ENCODE results near the gene PRKCB. TPM values are rescaled to one million over a fixed set of nuclear protein-coding genes. Genes with fewer than 3 reads are reported as not detected.

The PRKCB gene
- total RNA-seq, 2 experiments from 2014 or later = 75.8 to 82.6 TPM

DNA sequence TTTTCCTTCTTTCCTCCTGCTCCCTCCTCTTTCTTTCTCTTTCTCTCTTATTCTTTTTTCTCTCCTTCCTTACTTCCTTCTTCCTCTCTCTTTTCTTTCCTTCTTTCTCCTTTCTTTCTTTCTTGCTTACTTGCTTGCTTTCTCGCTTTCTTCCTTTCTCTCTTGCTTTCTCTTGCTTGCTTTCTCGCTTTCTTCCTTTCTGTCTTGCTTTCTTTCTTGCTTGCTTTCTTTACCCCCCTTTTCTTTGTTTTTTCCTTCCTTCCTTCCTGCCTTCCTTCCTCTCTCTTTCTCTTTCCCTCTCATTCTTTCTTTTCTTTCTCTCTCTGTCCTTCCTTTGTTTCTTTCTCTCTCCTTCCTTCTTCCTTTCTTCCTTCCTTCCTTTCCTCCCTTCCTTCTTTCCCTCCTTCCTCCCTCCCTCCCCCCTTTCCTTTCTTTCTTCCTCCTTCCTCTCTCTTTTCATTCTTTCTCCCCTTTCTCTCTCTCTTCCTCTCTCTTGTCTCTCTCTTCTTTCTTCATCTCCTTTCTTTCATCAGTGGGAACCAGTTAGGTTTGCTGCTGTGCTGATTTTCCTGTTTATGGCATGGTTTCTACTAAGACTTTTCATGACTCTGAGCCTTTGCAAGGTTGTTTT is 277.4 kb downstream of the PRKCB start:
- no peaks in the 10 kb centered on the region for H3K9me3 Mint-ChIP-seq
- H3K4me3 Mint-ChIP-seq = no peak overlapping the region
- no peak overlapping the region for H3K27ac Mint-ChIP-seq
- no peaks in the 10 kb centered on the region for H3K4me1 Mint-ChIP-seq
- no peaks in the 10 kb centered on the region for H3K27me3 Mint-ChIP-seq
- H3K36me3 Mint-ChIP-seq = peaks cover 22% of the 10 kb centered on the region
- no peak for DNase-seq

DNA sequence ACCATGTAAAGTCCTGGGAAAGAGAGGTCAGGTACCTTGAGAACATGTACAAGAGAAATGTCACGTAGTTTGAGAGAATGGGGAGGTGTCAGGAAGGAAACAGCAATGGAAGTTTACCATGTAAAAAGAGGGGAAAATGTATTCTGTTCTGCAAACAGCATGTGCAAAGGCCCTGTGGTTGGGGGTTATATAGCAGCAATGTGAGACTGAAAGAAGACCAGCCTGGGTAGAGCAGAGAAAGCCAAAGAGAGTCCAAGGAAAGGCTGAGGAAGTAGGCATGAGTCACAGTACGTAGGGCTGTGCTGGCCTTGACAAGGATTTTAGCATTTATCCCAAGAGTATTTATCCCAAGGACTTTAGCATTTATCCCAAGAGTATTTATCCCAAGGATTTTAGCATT is 279.1 kb downstream of the PRKCB start:
- no peaks in the 10 kb centered on the region for H3K9me3 Mint-ChIP-seq
- no peak overlapping the region for H3K4me3 Mint-ChIP-seq
- H3K27ac Mint-ChIP-seq = no peak overlapping the region
- no peak for DNase-seq
- H3K27me3 Mint-ChIP-seq = no peaks in the 10 kb centered on the region
- peaks cover 23% of the 10 kb centered on the region for H3K36me3 Mint-ChIP-seq
- no peaks in the 10 kb centered on the region for H3K4me1 Mint-ChIP-seq

DNA sequence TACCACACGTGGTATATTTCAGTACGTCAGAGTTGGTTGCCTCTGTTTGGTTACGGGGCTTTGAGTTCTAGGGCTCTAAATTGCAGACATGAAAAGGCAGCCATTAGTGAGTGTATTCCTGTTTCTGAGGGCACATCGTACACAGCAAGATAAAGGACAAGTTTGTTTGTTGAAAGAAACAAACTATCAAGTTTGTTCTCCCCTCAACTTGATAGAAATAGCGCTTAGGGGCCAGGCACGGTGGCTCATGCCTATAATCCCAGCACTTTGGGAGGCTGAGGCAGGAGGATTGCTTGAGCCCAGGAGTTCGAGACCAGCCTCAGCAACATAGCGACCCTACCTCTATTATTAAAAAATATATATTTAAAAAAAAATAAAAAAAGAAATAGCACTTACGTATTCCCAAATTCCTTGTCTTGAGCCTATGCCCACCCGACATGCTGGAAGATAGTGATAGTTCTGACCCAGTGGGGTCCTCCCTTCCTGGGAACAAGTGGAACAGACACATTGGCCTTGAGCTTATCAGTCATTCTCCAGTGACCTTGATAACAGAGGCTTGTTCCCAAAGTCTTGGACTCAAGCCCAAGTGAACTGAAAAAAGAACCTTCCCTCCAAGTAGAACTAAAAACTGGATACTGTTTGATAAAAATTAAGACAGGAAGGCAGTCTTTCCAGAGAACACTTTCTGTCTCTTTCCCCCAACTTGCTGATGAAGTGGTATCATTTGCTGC is 280.4 kb downstream of the PRKCB start:
- no peaks in the 10 kb centered on the region for H3K9me3 Mint-ChIP-seq
- H3K4me3 Mint-ChIP-seq = no peak overlapping the region
- no peaks in the 10 kb centered on the region for H3K4me1 Mint-ChIP-seq
- DNase-seq = no peak
- H3K27ac Mint-ChIP-seq = no peak overlapping the region
- no peaks in the 10 kb centered on the region for H3K27me3 Mint-ChIP-seq
- H3K36me3 Mint-ChIP-seq = peaks cover 31% of the 10 kb centered on the region

DNA sequence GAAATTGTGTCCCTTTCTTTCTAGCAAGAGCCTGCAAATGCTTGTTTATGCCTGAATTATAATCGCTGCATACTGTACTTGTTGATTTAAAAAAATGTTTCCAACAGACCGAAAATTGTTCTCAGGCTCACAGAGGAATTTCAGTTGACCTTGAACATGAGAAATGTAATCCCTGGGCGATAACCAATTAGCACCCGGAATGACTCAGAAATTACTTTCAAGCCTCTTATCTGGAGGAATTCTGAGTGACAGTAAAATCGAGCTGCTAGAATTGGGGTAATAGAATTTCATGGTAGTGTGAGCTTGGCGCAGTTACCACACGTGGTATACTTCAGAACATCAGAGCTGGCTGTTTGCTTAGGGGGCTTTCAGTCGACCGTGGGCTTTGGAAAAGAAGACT is 281.2 kb downstream of the PRKCB start:
- H3K4me1 Mint-ChIP-seq = no peaks in the 10 kb centered on the region
- no peaks in the 10 kb centered on the region for H3K9me3 Mint-ChIP-seq
- no peak for DNase-seq
- no peak overlapping the region for H3K4me3 Mint-ChIP-seq
- H3K36me3 Mint-ChIP-seq = peaks cover 35% of the 10 kb centered on the region
- no peak overlapping the region for H3K27ac Mint-ChIP-seq
- no peaks in the 10 kb centered on the region for H3K27me3 Mint-ChIP-seq

DNA sequence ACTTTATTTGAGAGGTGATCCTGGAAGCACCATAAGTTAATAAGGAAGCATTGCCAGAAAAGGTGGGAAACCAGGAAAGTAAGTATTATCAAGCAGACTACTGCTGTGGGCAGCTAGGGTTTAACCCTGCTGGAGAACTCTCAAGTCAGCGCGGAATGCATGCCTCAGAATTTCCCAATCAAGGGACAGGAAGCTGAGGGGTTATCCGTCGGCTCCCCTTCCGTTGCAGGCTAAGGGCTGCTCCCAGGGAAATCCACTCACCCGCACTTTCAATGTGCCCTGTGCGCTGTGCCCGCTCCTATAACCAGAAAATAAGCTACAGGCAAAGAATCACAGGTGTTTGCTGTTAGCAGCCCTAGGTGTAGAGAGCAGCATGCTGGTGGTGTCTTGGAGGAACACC is 281.9 kb downstream of the PRKCB start:
- H3K9me3 Mint-ChIP-seq = no peaks in the 10 kb centered on the region
- no peak overlapping the region for H3K27ac Mint-ChIP-seq
- H3K4me1 Mint-ChIP-seq = no peaks in the 10 kb centered on the region
- no peak overlapping the region for H3K4me3 Mint-ChIP-seq
- peaks cover 35% of the 10 kb centered on the region for H3K36me3 Mint-ChIP-seq
- H3K27me3 Mint-ChIP-seq = no peaks in the 10 kb centered on the region
- DNase-seq = no peak

DNA sequence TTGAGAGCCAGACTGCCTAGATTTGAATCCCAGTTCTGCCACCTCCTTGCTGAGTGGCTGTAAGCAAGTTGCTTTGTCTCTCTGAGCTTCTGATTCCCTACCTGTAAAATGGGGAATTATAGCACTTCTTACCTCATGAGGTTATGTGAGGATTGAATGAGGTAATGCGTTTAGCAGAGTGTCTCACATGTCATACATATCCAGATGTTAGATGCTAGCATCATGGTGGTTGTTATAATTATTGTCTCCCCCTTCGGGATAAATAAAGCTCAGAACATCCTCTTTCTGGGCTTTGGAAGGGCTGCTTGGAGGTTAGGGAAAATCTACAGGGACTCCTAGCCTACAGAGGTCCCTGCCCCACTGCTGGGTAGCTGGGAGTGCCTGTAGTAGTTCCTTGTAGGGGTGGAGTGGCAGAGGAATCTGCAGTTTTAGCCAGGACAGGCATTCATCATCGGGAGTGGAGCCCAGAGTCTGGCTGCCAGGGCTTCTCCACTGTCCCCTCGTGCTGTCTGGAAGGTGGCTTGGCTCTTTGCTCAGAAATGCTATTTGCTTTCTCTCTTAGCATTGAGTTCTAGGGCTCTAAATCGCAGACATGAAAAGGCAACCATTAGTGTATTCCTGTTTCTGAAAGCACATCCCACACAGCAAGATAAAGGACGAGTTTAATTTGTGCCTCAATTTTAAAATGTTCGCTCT is 282.5 kb downstream of the PRKCB start:
- DNase-seq = no peak
- Mint-ChIP-seq H3K4me3 (no peak overlapping the region), H3K27ac (no peak overlapping the region), H3K36me3 (peaks cover 33% of the 10 kb centered on the region), H3K9me3 (no peaks in the 10 kb centered on the region), H3K27me3 (no peaks in the 10 kb centered on the region), H3K4me1 (no peaks in the 10 kb centered on the region)

DNA sequence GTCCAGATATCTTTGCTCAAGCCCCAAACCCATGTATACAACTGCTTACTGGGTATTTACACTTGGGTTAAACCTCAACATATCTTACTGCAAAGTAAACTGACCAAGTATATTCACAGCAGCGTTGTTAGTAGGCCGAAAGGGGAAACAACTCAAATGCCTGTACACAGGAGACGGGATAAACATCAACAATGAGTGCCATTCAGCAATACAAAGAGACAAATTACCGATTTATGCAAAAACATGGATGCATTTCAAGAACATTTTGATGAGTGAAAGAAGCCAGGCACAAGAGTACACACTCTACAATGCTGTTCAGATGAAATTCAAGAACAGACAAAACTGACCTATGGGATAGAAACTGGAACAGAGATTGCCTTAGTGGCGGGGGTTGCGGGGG is 284.0 kb downstream of the PRKCB start:
- no peaks in the 10 kb centered on the region for H3K4me1 Mint-ChIP-seq
- no peaks in the 10 kb centered on the region for H3K9me3 Mint-ChIP-seq
- H3K4me3 Mint-ChIP-seq = no peak overlapping the region
- no peak overlapping the region for H3K27ac Mint-ChIP-seq
- peaks cover 32% of the 10 kb centered on the region for H3K36me3 Mint-ChIP-seq
- DNase-seq = no peak
- H3K27me3 Mint-ChIP-seq = no peaks in the 10 kb centered on the region

DNA sequence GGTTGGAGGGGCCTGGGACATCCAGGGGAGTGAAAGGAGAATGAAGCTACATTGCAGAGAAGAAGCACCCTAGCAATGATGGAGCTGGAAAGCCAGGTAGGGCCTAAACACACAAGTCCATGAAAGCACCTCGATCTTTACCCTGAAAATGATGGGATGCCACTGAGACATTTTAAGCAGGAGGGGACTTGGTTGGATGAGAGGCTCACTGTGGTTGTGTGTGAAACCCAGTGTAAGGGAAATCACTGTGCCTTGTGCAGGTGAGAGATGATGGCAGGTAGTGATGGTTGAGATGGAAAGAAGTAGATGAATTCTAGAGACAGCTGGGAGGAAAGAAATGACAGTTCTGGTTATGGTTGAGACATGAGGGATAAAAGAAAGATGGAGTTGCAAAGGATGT is 287.5 kb downstream of the PRKCB start:
- Mint-ChIP-seq H3K36me3 (peaks cover 28% of the 10 kb centered on the region), H3K27me3 (no peaks in the 10 kb centered on the region), H3K4me3 (no peak overlapping the region), H3K27ac (no peak overlapping the region), H3K4me1 (no peaks in the 10 kb centered on the region), H3K9me3 (no peaks in the 10 kb centered on the region)
- no peak for DNase-seq

DNA sequence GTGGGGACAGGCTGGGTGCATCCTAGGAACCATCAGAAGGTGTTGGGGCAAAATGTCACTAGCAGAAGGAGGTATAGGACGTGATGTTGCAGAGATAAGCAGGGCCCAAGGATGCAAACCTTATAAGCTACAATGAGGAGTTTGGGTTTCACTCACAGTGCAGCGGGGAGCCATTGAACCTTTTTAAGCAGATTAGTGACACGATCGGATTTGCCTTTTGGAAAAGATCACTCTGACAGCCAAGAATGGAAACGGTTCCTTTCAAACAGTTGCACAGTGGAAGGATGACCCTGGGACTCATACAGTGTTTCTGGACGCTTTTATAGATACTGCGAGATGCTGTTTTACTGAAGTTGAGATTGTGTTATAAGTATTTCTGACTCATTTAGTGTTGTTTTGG is 288.5 kb downstream of the PRKCB start:
- H3K36me3 Mint-ChIP-seq = peaks cover 28% of the 10 kb centered on the region
- H3K27ac Mint-ChIP-seq = no peak overlapping the region

DNA sequence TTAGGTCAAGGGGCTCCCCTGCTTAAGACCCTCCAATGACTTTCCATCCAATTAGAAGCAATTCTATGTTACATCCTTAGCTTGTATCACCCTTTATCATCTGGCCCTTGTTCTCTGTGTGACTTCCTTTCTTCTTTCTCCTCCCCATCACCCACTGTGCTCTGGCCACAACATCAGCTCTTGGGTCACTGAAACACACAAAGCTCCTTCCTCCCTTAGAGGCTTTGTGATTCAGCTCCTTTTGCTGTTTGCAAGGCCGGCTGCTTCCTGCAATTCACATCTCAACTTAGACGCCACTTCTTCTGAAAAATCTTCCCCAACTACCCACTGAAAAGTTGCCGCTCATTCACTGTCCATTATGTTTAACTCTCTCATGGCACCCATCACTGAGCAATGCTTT is 289.4 kb downstream of the PRKCB start:
- Mint-ChIP-seq H3K4me1 (no peaks in the 10 kb centered on the region), H3K27me3 (no peaks in the 10 kb centered on the region), H3K9me3 (no peaks in the 10 kb centered on the region), H3K36me3 (peaks cover 26% of the 10 kb centered on the region), H3K4me3 (no peak overlapping the region), H3K27ac (no peak overlapping the region)
- DNase-seq = no peak

More for the DNA sequence above, 288.5 kb downstream of the PRKCB start:
- H3K4me1 Mint-ChIP-seq = no peaks in the 10 kb centered on the region
- H3K4me3 Mint-ChIP-seq = no peak overlapping the region
- H3K9me3 Mint-ChIP-seq = no peaks in the 10 kb centered on the region
- no peak for DNase-seq
- no peaks in the 10 kb centered on the region for H3K27me3 Mint-ChIP-seq

DNA sequence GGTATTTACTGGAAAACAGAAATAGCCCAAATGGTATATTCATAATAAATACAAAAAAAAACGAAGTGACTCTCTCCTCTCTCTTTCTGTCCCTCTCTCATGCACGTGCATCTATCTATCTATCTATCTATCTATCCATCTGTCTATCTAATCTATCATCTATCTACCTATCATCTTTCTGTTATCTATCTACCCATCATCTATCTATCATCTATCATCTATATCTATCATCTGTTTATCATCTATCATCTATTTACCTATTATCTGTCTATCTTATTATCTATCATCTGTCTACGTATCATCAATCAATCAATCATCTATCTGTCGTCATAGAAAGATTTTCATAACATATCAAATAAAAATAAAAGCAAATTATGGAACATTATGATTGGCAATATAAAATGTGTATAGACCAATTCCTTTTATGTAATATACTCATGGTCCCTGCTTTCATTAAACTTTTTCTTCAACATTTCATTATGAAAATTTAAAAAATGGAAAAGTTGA is 293.7 kb downstream of the PRKCB start:
- Mint-ChIP-seq H3K9me3 (no peaks in the 10 kb centered on the region), H3K4me3 (no peak overlapping the region), H3K27me3 (no peaks in the 10 kb centered on the region), H3K4me1 (peaks cover 10% of the 10 kb centered on the region), H3K36me3 (peaks cover 20% of the 10 kb centered on the region), H3K27ac (no peak overlapping the region)
- no peak for DNase-seq

DNA sequence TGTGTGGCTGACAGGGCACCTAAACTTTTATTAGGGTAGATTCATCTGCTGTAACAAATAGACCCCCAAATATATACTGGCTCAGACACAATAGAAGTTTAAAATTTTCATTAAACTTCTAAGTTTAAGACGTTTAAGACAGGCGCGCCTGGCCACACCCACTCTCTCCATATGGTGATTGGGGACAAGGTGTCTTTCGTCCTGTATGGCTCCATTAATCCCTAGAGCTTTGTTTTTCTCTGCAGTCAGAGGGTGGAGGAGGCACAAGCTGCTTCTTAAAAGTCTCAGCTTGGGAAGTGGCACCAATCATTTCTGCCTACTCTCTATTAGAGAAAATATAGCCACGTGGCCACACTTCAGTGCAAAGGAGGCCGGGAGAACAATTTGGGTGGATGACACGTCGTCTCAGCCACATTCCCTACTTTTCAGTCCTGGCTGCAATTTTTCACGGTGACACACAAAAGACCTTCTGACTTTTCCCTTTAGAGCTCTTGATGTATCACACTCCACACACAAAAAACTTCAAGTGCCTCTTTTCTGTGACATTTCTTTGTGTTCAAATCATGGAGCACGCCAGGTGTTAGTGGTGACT is 294.8 kb downstream of the PRKCB start:
- Mint-ChIP-seq H3K36me3 (peaks cover 16% of the 10 kb centered on the region), H3K4me1 (peaks cover 10% of the 10 kb centered on the region), H3K27me3 (no peaks in the 10 kb centered on the region), H3K27ac (no peak overlapping the region), H3K4me3 (no peak overlapping the region), H3K9me3 (no peaks in the 10 kb centered on the region)
- DNase-seq = no peak

DNA sequence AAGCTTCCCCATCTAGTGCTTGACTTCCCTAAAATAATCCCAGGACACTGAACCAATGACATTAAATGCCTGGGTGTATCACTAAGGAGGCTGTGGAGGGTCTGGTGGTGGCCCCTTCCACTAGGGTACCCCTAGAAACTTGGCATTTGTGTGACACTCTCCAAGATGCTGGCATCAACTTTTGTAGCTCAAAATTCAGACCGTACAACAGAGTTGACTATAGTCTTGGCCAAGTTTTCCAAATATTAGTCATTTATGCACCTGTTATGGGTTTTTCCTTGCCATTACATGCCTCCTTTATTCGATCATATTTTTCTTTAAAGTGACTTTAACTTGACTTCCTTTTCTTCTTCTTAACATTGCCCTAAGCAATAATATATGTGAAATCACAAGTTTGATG is 295.5 kb downstream of the PRKCB start:
- DNase-seq = no peak
- peaks cover 10% of the 10 kb centered on the region for H3K4me1 Mint-ChIP-seq
- H3K27ac Mint-ChIP-seq = no peak overlapping the region
- H3K36me3 Mint-ChIP-seq = peaks cover 16% of the 10 kb centered on the region
- H3K4me3 Mint-ChIP-seq = no peak overlapping the region
- H3K27me3 Mint-ChIP-seq = no peaks in the 10 kb centered on the region
- no peaks in the 10 kb centered on the region for H3K9me3 Mint-ChIP-seq

DNA sequence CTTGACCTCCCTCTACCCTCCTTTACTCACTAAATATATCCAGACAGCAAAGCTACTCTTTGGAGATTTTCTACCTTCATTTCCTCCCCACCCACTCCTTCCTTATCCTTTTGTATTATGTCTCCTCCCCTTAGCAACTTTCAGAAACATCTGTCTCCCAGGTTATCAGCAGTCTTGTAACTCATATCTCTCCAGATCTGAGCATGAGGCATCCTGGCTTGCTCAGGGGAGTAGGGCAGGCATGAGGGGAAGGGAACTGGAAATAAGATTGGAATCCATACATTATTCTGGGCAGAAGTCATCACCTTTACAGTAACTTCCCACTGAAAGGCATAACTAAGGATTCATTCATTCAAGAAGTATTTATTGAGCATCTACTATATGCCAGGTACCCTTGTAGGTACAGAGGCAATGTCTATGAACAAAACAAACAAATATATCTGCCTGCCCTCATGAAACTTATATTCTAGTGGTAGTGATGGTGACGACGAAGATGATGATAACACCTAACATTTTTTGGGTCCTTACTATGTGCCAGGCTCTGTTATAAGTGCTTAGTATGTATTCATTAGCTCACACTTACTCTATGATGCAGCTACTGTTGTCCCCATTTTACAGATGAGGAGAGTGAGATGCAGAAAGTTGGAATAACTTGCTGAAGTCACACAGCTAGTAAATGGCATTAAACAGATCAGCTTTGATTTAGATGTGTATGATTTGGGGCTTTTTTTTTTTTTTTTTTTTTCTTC is 296.4 kb downstream of the PRKCB start:
- peaks cover 10% of the 10 kb centered on the region for H3K4me1 Mint-ChIP-seq
- no peaks in the 10 kb centered on the region for H3K9me3 Mint-ChIP-seq
- no peak overlapping the region for H3K4me3 Mint-ChIP-seq

DNA sequence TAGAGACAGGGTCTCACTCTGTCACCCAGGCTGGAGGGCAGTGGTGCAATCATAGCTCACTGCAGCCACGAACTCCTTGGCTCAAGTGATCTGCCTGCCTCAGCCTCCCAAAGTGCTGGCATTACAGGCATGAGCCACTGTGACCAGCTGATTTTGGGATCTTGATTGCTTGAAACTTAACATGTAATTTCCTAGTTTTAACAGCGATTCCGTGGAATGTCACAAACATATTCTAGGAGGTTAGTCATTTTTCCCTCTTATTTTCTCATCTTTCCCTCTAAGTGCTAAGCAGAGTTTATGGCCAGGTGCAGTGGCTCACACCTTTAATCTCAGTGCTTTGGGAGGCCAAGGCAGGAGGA is 297.0 kb downstream of the PRKCB start:
- H3K36me3 Mint-ChIP-seq = peaks cover 15% of the 10 kb centered on the region
- H3K9me3 Mint-ChIP-seq = no peaks in the 10 kb centered on the region
- DNase-seq = no peak
- H3K27me3 Mint-ChIP-seq = no peaks in the 10 kb centered on the region
- no peak overlapping the region for H3K27ac Mint-ChIP-seq
- H3K4me1 Mint-ChIP-seq = peaks cover 10% of the 10 kb centered on the region
- H3K4me3 Mint-ChIP-seq = no peak overlapping the region

More for the DNA sequence above, 296.4 kb downstream of the PRKCB start:
- Mint-ChIP-seq H3K27me3 (no peaks in the 10 kb centered on the region), H3K36me3 (peaks cover 18% of the 10 kb centered on the region), H3K27ac (no peak overlapping the region)
- DNase-seq = no peak
